ENCODE results near the gene SYNGAP1. TPM values are rescaled to one million over a fixed set of nuclear protein-coding genes. Genes with fewer than 3 reads are reported as not detected.

SYNGAP1 gene
- total and polyA plus RNA-seq, 9 of the 15 experiments (the other 6 are each of a cell fraction or from before 2014, with no cell fraction given) = 0.01 to 22.8 (median 3.2) TPM

DNA sequence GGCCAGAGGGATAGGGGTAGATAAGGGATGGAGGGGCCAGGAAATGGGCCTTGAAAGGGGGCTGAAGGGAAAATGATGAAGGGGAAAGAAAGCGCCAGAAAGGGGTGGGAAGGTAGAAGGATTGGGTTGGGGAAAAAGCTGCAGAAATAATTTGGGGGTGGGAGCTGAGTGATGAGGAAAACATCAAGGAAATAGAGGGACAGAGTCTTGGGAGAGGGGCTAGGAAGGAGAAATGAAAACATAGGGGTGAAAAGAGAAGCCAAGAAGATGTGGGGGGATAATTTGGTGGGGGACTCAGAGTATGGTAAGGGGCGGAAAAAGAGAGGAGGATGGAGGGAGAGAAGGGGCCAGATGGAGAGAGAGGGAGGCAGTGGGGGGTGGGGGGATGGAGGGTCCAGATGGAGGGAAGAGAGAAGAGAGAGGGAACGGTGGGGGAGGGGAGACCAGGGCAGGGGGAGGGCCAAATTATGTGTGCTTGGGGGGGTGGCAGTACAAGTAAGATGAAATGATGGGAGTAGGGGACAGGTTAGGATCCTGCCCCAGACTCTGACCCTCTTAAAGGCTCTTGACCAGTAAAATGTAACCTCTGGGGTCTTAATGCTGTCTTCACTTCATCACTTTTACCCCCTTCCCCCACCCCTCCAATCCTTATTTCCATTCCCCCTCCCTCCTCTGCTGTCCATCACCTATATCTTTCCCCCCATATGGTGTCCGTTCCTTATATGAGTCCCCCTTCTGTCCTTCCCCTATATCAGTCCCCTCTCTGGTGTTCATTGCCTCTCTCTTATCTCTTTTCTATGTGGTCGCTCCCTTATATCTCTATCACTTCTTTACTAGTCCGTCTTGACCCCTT is 852 bp downstream of the SYNGAP1 start (continued):
- TF ChIP-seq, protein P1, sequence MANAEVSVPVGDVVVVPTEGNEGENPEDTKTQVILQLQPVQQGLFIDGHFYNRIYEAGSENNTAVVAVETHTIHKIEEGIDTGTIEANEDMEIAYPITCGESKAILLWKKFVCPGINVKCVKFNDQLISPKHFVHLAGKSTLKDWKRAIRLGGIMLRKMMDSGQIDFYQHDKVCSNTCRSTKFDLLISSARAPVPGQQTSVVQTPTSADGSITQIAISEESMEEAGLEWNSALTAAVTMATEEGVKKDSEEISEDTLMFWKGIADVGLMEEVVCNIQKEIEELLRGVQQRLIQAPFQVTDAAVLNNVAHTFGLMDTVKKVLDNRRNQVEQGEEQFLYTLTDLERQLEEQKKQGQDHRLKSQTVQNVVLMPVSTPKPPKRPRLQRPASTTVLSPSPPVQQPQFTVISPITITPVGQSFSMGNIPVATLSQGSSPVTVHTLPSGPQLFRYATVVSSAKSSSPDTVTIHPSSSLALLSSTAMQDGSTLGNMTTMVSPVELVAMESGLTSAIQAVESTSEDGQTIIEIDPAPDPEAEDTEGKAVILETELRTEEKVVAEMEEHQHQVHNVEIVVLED (CRISPR knock-in tag; IDR thresholded peaks at IDR 0.05) = no peak
- TF ChIP-seq, protein P2, sequence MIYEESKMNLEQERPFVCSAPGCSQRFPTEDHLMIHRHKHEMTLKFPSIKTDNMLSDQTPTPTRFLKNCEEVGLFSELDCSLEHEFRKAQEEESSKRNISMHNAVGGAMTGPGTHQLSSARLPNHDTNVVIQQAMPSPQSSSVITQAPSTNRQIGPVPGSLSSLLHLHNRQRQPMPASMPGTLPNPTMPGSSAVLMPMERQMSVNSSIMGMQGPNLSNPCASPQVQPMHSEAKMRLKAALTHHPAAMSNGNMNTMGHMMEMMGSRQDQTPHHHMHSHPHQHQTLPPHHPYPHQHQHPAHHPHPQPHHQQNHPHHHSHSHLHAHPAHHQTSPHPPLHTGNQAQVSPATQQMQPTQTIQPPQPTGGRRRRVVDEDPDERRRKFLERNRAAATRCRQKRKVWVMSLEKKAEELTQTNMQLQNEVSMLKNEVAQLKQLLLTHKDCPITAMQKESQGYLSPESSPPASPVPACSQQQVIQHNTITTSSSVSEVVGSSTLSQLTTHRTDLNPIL (CRISPR knock-in tag; IDR thresholded peaks at IDR 0.05) = no peak
- TF ChIP-seq, protein P3, sequence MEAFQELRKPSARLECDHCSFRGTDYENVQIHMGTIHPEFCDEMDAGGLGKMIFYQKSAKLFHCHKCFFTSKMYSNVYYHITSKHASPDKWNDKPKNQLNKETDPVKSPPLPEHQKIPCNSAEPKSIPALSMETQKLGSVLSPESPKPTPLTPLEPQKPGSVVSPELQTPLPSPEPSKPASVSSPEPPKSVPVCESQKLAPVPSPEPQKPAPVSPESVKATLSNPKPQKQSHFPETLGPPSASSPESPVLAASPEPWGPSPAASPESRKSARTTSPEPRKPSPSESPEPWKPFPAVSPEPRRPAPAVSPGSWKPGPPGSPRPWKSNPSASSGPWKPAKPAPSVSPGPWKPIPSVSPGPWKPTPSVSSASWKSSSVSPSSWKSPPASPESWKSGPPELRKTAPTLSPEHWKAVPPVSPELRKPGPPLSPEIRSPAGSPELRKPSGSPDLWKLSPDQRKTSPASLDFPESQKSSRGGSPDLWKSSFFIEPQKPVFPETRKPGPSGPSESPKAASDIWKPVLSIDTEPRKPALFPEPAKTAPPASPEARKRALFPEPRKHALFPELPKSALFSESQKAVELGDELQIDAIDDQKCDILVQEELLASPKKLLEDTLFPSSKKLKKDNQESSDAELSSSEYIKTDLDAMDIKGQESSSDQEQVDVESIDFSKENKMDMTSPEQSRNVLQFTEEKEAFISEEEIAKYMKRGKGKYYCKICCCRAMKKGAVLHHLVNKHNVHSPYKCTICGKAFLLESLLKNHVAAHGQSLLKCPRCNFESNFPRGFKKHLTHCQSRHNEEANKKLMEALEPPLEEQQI (IDR thresholded peaks at IDR 0.05) = no peak
- TF ChIP-seq SMAD2 (IDR thresholded peaks at IDR 0.05; ENCODE audit: low read depth, low read length) = no peak
- no peak for TF ChIP-seq ZFX (CRISPR knock-in tag; IDR thresholded peaks at IDR 0.05)
- no peak for TF ChIP-seq KAT7 (CRISPR knock-in tag; IDR thresholded peaks at IDR 0.05; ENCODE audit: borderline replicate concordance)
- TF ChIP-seq ZNF644 (tag; IDR thresholded peaks at IDR 0.05; ENCODE audit: low read depth) = no peak
- TF ChIP-seq TOE1 (IDR thresholded peaks at IDR 0.05; ENCODE audit: borderline replicate concordance) = no peak; the same call in 1 of the 2 replicates
- TF ChIP-seq TOE1 (CRISPR knock-in tag; IDR thresholded peaks at IDR 0.05; ENCODE audit: borderline replicate concordance, low read depth) = no peak
- TF ChIP-seq, protein P4, sequence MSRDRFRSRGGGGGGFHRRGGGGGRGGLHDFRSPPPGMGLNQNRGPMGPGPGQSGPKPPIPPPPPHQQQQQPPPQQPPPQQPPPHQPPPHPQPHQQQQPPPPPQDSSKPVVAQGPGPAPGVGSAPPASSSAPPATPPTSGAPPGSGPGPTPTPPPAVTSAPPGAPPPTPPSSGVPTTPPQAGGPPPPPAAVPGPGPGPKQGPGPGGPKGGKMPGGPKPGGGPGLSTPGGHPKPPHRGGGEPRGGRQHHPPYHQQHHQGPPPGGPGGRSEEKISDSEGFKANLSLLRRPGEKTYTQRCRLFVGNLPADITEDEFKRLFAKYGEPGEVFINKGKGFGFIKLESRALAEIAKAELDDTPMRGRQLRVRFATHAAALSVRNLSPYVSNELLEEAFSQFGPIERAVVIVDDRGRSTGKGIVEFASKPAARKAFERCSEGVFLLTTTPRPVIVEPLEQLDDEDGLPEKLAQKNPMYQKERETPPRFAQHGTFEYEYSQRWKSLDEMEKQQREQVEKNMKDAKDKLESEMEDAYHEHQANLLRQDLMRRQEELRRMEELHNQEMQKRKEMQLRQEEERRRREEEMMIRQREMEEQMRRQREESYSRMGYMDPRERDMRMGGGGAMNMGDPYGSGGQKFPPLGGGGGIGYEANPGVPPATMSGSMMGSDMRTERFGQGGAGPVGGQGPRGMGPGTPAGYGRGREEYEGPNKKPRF (IDR thresholded peaks at IDR 0.05; ENCODE audit: low read depth, low read length) = no peak
